Superior temporal gyrus (tissue), 1 donor: Measurements from ENCODE around the gene CCT4.
"Not testable (repeated sequence)": the region's sequence is repeated elsewhere in the genome, so short reads cannot be mapped to it uniquely, and the experiment has no call there.

Experiments
- DNase-seq: peaks from one replicate; pipeline ENCODE4 v3.0.0-alpha.2; 2016; ENCODE audit errors: extremely low spot score

The CCT4 gene

GRCh38 chr2:61888267-61889055, at the start of gene CCT4:
Gene CCT4 (minus strand): TSS chr2:61888656. CDS start chr2:61888507, 149 bp downstream.
- DNase-seq: peak; percentile 89

- no peak for DNase-seq
Observed at GRCh38 chr2:61937886-61938285, 49.4 kb upstream of the CCT4 start.

DNA sequence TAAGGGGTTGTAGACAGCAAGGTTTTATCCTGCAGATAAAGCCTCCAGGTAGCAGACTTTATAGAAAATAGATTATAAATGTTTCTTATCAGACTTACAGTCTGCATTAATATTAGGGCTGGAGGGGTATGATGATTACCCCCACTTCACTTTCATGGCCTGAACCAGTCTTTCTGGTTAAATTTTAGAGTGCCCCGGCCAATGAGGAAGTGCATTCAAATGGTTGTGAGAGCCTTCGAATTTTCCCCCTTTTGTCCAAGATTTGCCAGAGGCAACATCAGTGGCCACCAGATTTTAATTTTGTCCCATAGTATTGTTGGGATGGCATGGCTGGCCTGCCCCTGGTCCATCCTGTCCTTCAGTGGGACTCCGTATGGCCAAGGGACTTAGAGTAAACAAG, 48.6 kb upstream of the CCT4 start:
- no peak for DNase-seq

DNA sequence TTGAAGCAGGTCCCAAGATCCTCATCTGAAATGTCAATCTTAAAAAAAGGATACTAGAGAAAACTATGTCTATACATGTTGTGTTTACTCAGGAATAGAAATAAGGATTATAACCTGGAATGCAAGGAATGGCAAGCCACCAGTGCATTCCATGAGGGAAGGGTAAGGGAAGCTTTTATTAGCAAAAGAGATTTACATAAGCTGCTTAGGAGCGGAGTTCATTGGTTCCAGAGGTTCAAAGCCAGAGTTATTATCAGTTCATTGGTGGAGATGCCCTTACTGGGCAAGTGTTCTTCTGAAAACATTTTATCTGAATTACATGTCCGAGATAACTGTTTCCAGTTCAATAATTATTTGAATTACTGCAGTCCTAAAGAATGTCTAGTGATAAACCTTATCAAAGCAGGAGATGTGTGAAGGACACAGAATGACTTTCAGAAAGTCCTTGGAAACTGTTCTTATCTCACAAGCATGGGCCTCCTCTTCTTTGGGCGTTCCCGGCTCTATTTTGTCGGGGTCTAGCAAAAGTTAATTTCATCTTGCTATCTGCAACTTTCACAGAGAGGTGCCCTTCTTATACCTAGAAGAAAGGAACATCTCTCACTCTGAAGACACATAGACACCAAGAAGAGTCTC, 40.5 kb upstream of the CCT4 start:
- no peak for DNase-seq

DNA sequence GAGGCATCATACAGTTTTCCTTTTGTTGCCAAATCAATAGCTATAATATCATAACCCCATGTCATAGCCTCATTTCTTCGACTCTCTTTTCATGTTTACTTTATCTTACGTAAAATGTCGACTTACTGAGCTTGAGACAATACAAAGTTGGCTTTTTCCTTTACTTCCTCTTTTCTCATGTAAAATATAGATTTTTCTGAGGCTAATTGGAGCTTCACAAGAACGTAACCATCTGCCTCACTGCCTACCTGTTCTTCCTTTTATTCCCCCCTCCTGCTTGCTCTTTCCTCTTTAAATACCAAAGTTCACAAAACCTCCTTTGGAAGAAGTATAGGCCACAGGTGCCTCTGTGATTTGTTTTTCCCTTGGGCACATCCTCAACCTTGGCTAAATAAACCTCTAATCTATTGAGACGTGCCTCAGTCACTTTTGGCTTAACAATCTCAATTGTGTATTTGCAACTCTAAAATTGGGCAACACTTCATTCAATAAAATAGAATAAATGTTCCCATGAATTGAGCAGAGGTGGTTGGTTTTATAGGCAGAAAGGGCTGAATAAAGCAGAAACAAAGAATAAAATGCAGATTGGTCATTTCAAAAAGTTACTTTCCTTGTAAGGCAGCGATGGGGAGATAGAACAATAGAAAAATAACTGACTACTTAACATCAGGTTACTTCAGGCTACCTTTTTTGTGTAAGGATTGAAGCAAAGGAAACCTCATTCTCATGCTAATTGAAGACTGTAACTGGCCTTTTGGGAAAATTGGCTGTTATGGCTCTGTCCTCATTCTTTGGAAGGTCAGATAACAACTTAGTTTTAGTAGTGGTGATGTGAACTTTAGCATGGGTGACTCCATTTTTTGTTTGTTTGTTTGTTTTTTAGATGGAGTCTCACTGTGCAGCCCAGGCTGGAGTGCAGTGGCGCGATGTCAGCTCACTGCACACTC, 38.3 kb upstream of the CCT4 start:
- DNase-seq: no peak

- no peak for DNase-seq
Observed at GRCh38 chr2:61924895-61925663, 36.6 kb upstream of the CCT4 start.

DNA sequence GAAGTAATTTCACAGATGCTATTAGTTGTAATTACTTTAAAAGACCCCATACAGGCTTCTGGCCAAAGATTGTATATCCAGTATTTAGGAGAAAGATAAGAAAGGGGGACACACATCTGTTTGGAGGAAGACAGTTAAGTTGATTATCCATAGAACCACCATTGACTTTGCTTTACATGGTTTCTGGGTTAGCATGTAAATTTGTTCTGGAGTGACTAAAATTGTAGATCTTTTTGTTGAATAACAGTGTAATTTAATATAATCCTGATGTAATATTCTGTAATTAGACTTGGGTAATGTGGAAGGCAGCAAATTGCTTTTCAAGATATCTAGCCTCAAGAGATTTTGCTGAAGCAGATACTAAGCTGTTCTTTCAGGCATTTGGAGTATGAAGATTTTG, 34.3 kb upstream of the CCT4 start:
- no peak for DNase-seq

- no peak for DNase-seq
Observed at GRCh38 chr2:61920548-61920947, 32.1 kb upstream of the CCT4 start.

DNA sequence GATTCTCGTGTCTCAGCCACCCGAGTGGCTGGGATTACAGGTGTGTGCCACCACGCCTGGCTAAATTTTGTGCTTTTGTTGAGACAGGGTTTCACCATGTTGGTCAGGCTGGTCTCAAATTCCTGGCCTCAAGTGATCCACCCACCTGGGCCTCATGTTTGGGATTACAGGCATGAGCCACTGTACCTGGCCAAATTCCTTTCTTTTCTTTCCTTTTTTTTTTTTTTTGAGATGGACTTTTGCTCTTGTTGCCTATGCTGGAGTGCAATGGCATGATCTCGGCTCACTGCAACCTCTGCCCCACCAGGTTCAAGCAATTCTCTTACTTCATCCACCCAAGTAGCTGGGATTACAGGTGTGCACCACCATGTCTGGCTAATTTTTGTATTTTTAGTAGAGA, 26.3 kb upstream of the CCT4 start:
- not testable (repeated sequence) for DNase-seq

GRCh38 chr2:61911510-61911909, 23.1 kb upstream of the CCT4 start:
- no peak for DNase-seq

DNA sequence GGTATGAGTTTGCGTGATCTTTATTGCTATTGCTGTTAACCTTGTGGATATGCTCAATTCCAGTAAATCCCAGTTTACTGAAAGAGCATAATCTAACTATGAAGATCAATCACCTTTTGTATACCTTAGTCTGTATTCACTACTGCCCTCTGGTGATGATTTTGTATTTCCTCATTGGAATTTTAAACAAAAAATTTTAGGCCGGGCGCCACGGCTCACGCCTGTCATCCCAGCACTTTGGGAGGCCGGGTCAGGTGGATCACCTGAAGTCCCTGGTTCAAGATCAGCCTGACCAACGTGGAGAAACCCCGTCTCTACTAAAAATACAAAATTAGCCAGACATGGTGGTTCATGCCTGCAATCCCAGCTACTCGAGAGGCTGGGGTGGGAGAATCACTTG, 22.1 kb upstream of the CCT4 start:
- DNase-seq: no peak

- DNase-seq: no peak
Observed at GRCh38 chr2:61909116-61909515, 20.7 kb upstream of the CCT4 start.

GRCh38 chr2:61906186-61906470, 17.7 kb upstream of the CCT4 start:
- DNase-seq: no peak

DNA sequence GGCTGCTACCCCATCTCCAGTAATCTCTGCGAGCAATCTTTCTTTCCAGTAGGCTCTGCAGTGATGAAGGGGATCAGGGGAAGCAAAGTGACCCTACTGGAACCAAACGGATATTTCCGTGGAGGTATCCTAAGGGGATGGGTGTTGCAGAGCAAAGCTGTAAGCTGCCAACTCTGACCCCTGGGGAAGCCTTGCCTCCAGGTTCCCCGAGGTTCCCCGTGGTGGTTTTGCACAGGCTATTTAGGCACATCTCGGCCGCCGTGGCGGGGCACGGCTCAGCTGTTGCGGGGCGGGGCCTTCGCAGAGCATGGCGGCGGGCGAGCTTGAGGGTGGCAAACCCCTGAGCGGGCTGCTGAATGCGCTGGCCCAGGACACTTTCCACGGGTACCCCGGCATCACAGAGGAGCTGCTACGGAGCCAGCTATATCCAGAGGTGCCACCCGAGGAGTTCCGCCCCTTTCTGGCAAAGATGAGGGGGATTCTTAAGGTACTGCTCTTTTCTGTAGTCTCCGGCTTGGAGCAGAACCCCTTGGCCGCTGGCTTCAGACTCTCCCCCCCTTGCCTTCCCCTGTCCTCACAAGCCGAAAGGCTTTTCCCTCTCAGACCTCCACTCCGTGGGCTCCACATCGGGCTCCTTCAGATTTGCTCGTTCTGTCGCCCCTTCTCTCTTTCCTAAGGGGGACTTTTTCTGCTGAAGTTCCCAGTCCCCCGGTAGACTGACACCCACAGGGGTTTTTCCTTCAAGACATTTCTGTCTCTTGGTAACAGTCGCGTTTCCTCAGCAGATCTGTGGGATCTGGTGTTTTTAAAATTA, 17.1 kb upstream of the CCT4 start, which contains the start of gene COMMD1:
Gene COMMD1 (plus strand): TSS at position 303 of the 814 bp plus-strand sequence. CDS start 5 bp downstream, at position 308.
- DNase-seq: peak; percentile 89

- DNase-seq: no peak
Observed at GRCh38 chr2:61900281-61900680, 11.8 kb upstream of the CCT4 start.

DNA sequence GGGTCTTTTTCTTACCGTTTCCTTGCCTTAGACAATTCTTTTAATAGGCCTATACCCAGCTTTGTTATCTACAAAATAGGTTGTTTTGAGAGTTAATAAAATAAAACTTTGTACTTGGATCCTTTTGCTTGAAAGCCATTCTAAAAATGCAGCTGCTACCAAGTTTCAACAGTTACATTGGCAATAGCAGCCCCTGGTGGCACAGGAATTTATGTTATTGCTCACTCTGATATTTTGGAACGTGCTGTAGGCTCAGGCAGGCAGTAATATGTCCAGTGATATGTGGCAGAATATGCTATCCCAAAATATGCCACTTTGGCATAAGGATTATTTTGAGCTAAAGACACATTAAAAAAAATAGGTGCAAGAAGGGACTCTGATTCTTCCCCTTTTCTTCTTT, 10.4 kb upstream of the CCT4 start:
- DNase-seq: peak; percentile 51

DNA sequence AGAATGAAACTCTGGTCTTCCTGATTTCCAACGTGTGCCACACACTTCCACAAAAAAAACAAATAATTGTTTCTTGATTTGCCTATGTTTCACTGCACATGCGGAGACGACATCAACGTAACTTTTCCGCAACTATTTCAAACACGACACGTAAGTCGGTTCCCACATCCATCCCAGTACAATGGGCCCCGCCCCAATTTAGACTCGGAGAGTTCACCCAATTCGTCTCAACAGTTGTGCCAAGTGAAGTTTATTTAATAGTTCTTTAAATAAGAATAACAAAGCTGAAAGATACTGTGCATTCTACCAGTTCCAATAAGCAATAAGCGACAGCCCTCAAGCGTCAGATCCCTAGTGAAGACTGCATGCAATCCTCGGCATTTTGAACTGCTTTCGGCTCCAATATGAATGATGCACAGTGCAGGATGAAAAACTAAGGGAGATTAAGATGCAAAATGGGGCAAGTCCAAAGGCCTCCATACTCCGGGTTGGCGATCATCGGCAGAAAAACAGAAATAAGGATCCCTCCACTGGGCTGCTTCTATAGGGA, 664 bp downstream of the CCT4 start:
- DNase-seq: peak; percentile 71

DNA sequence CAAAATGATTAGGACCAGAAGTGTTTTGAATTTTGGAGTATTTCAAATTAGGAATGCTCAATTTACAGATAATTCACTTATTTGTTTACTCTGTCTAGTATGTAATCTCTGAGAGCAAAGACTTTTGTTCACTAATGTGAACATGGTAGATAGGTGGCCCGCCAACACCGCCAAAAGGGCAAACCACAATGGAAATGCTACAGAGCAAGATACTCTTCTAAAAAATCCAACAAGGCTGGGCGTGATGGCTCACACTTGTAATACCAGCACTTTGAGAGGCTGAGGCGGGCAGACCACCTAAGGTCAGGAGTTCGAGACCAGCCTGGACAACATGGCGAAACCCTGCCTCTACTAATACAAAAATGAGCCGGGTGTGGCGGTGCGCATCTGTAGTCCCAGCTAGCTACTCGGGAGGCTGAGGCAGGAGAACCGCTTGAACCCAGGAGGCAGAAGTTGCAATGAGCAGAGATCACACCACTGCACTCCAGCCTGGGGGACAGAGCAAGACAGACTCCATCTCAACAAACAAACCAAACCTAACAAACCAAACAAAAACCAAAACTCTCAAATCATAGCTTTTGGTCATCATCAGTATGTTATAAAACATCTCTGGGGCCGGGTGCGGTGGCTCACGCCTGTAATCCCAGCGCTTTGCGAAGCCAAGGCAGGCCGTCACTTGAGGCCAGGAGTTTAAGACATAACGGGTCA, 2.4 kb downstream of the CCT4 start:
- DNase-seq: no peak

DNA sequence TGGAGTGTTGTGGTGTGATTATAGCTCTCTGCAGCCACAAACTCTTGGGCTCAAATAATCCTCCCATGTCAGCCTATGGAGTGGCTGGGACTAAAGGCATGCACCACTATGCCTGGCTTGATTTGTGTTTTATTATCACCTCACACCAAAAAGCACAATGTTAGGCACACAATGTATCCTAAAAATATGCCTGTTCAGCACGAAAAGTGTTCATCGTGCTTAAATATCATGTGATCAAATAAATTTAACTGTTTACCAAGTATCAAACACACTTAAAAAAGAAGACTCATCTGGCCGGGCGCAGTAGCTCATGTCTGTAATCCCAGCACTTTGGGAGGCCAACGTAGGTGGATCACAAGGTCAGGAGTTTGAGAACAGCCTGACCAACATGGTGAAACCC, 5.6 kb downstream of the CCT4 start:
- no peak for DNase-seq

DNA sequence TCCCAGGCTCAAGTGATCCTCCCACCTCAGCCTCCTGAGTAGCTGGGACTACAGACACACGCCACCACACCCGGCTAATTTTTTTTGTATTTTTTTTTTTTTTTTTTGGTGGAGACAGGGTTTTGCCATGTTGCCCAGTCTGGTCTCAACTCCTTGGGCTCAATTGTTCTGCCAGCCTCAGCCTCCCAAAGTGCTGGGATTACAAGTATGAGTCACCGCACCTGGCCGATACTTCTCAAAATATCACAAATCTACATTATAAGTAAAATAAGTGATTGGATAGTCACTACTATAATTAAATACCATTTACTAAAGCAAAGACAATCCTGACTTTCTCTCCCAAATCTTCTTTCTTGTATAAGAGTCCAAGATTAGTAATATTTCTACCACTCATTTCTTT, 9.1 kb downstream of the CCT4 start:
- DNase-seq: not testable (repeated sequence)
